IPS-20b (cell line): ENCODE measurements around the gene AP4M1.
"Not testable (repeated sequence)": the region's sequence is repeated elsewhere in the genome, so short reads cannot be mapped to it uniquely, and the experiment has no call there.

Experiments used
- H3K27ac ChIP-seq: one replicate; pipeline ENCODE4 v1.5.1; 2013; ENCODE audit warnings: low read length
- H3K27me3 ChIP-seq: 2 replicates; pipeline ENCODE4 v1.6.1; 2013; ENCODE audit warnings: mild to moderate bottlenecking, low read length, inconsistent platforms; ENCODE audit not compliant: insufficient read depth
- H3K36me3 ChIP-seq: 2 replicates; pipeline ENCODE4 v1.6.1; 2013; ENCODE audit warnings: low read depth, mild to moderate bottlenecking, inconsistent platforms, low read length, moderate library complexity; ENCODE audit not compliant: insufficient read depth
- H3K4me1 ChIP-seq: 2 replicates; pipeline ENCODE4 v1.6.1; 2013; ENCODE audit warnings: mild to moderate bottlenecking, control low read depth, inconsistent platforms, low read length, moderate library complexity; ENCODE audit not compliant: insufficient read depth
- H3K4me3 ChIP-seq: 2 replicates; pipeline ENCODE4 v1.5.1; 2013; ENCODE audit warnings: mild to moderate bottlenecking, low read length, inconsistent platforms
- H3K9ac ChIP-seq: 2 replicates; pipeline ENCODE4 v1.6.1; 2013; ENCODE audit warnings: low read depth, mild to moderate bottlenecking, inconsistent platforms, low read length, moderate library complexity
- H3K9me3 ChIP-seq: 2 replicates; pipeline ENCODE4 v1.6.1; 2013; ENCODE audit warnings: mild to moderate bottlenecking, low read depth, low read length, inconsistent platforms; ENCODE audit not compliant: insufficient read depth

Gene AP4M1

GRCh38 chr7:100146350-100146749, 44.9 kb downstream of the AP4M1 start:
- H3K4me3 ChIP-seq, H3K27ac ChIP-seq, H3K27me3 ChIP-seq, H3K9me3 ChIP-seq, H3K36me3 ChIP-seq, H3K4me1 ChIP-seq, H3K9ac ChIP-seq: not testable (repeated sequence)

- Histone ChIP-seq H3K9ac (no peak overlapping the region), H3K9me3 (no peaks in the 10 kb centered on the region), H3K4me1 (peaks cover 4% of the 10 kb centered on the region; the same call in 1 of the 2 replicates), H3K27me3 (no peaks in the 10 kb centered on the region), H3K4me3 (no peak overlapping the region), H3K27ac (no peak overlapping the region), H3K36me3 (peaks cover 15% of the 10 kb centered on the region)
Measured at GRCh38 chr7:100147278-100147677, 45.8 kb downstream of the AP4M1 start.

GRCh38 chr7:100148225-100148558, 46.7 kb downstream of the AP4M1 start:
- H3K4me3 ChIP-seq = peak overlapping the region; percentile 41; the same call in 1 of the 2 replicates

GRCh38 chr7:100148559-100149328, 47.3 kb downstream of the AP4M1 start, which contains the start of gene LAMTOR4:
Gene LAMTOR4, plus strand, starts transcription at chr7:100148918. Its CDS starts 55 bp downstream, at chr7:100148973.
- peaks cover 29% of the 10 kb centered on the region for H3K36me3 ChIP-seq
- H3K9ac ChIP-seq = peak within 1 kb of the TSS; percentile 94
- H3K4me1 ChIP-seq = peaks cover 4% of the 10 kb centered on the region; the same call in 1 of the 2 replicates
- H3K9me3 ChIP-seq = no peaks in the 10 kb centered on the region
- peak within 1 kb of the TSS; percentile 96 for H3K4me3 ChIP-seq
- no peaks in the 10 kb centered on the region for H3K27me3 ChIP-seq
- H3K27ac ChIP-seq = peak within 1 kb of the TSS; percentile 82

More at GRCh38 chr7:100148225-100148558, 46.7 kb downstream of the AP4M1 start:
- Histone ChIP-seq H3K4me1 (peaks cover 4% of the 10 kb centered on the region; the same call in 1 of the 2 replicates), H3K9ac (peak overlapping the region; percentile 48; the same call in 1 of the 2 replicates), H3K36me3 (peaks cover 24% of the 10 kb centered on the region), H3K27me3 (no peaks in the 10 kb centered on the region), H3K9me3 (no peaks in the 10 kb centered on the region), H3K27ac (peak overlapping the region; percentile 6)

GRCh38 chr7:100152404-100152803, 51.0 kb downstream of the AP4M1 start:
- Histone ChIP-seq H3K9me3 (no peaks in the 10 kb centered on the region), H3K9ac (no peak overlapping the region), H3K36me3 (peaks cover 62% of the 10 kb centered on the region), H3K27ac (no peak overlapping the region), H3K4me3 (no peak overlapping the region), H3K27me3 (no peaks in the 10 kb centered on the region), H3K4me1 (peaks cover 11% of the 10 kb centered on the region; the same call in 1 of the 2 replicates)

GRCh38 chr7:100152937-100153666, 51.7 kb downstream of the AP4M1 start:
- Histone ChIP-seq H3K4me3 (no peak overlapping the region), H3K27ac (no peak overlapping the region), H3K9me3 (no peaks in the 10 kb centered on the region), H3K36me3 (peaks cover 62% of the 10 kb centered on the region), H3K9ac (no peak overlapping the region), H3K4me1 (peaks cover 14% of the 10 kb centered on the region; the same call in 1 of the 2 replicates), H3K27me3 (no peaks in the 10 kb centered on the region)

GRCh38 chr7:100153708-100154535, 52.5 kb downstream of the AP4M1 start:
- Histone ChIP-seq H3K36me3 (peaks cover 62% of the 10 kb centered on the region), H3K9me3 (no peaks in the 10 kb centered on the region), H3K27ac (no peak overlapping the region), H3K4me3 (no peak overlapping the region), H3K9ac (no peak overlapping the region), H3K27me3 (no peaks in the 10 kb centered on the region), H3K4me1 (peaks cover 14% of the 10 kb centered on the region; the same call in 1 of the 2 replicates)

GRCh38 chr7:100154651-100155491, 53.4 kb downstream of the AP4M1 start:
- Histone ChIP-seq H3K9ac (no peak overlapping the region), H3K4me3 (no peak overlapping the region), H3K27me3 (no peaks in the 10 kb centered on the region), H3K9me3 (no peaks in the 10 kb centered on the region), H3K4me1 (peaks cover 14% of the 10 kb centered on the region; the same call in 1 of the 2 replicates), H3K27ac (no peak overlapping the region), H3K36me3 (peaks cover 62% of the 10 kb centered on the region)

GRCh38 chr7:100155553-100156317, 54.3 kb downstream of the AP4M1 start:
- Histone ChIP-seq H3K4me3 (no peak overlapping the region), H3K27ac (no peak overlapping the region), H3K9ac (no peak overlapping the region), H3K27me3 (no peaks in the 10 kb centered on the region), H3K4me1 (0 out of 2 replicates have a peak, but pooled peaks cover 9% of the 10 kb centered on the region), H3K36me3 (peaks cover 56% of the 10 kb centered on the region), H3K9me3 (no peaks in the 10 kb centered on the region)

GRCh38 chr7:100156331-100157068, 55.1 kb downstream of the AP4M1 start:
- Histone ChIP-seq H3K4me3 (no peak overlapping the region), H3K9me3 (no peaks in the 10 kb centered on the region), H3K4me1 (0 out of 2 replicates have a peak, but pooled peaks cover 9% of the 10 kb centered on the region), H3K27ac (no peak overlapping the region), H3K36me3 (peaks cover 55% of the 10 kb centered on the region), H3K9ac (peak overlapping the region; percentile 72; the same call in 1 of the 2 replicates), H3K27me3 (no peaks in the 10 kb centered on the region)
